Measurements from ENCODE around the gene SLC38A4.

- no peak for TF ChIP-seq CTCF (IDR thresholded peaks at IDR 0.05; ENCODE audit: low read depth, low read length)
- TF ChIP-seq EZH2phosphoT487 (IDR thresholded peaks at IDR 0.05; ENCODE audit: low read depth) = no peak
These were observed 100.5 kb downstream of the SLC38A4 start for GRCh38 chr12:46725332-46725731.
